Natural killer cell (primary cell): ENCODE results near the gene CHIC1. TPM values are rescaled to one million over a fixed set of nuclear protein-coding genes. Genes with fewer than 3 reads are reported as not detected.
"Not testable (repeated sequence)": the region's sequence is repeated elsewhere in the genome, so short reads cannot be mapped to it uniquely, and the experiment has no call there.

Experiments used
- ATAC-seq, 3 donors: fragments of 150-1000 bp in 2 of 3; fragments of 200-7000 bp in 1 of 3; cut with Tn5 transposase; 1 replicate in 1 of 3; 2 replicates in 2 of 3; pipeline ENCODE4 v1.10.0; 2021; ENCODE audit warnings: mild to moderate bottlenecking in 2 of 3, moderate library complexity in 2 of 3
- DNase-seq, 2 donors: peaks; one replicate each; pipeline versions ENCODE4 v3.0.0 to v3.0.0-alpha.2; 2013 to 2021; ENCODE audit warnings: mixed read lengths in 1 of 2
- H3K27ac ChIP-seq: one replicate; pipeline ENCODE4 v1.5.1; 2013; ENCODE audit warnings: mild to moderate bottlenecking, low read length
- H3K27me3 ChIP-seq: one replicate; pipeline ENCODE4 v1.6.1; 2013; ENCODE audit warnings: low read length; ENCODE audit not compliant: control insufficient read depth, insufficient read depth
- H3K36me3 ChIP-seq: one replicate; pipeline ENCODE4 v1.6.1; 2013; ENCODE audit warnings: low read length; ENCODE audit not compliant: control insufficient read depth, insufficient read depth
- H3K4me1 ChIP-seq: one replicate; pipeline ENCODE4 v1.6.1; 2013; ENCODE audit warnings: low read length; ENCODE audit not compliant: control insufficient read depth, insufficient read depth
- H3K4me3 ChIP-seq: one replicate; pipeline ENCODE4 v1.5.1; 2013; ENCODE audit warnings: low read length
- H3K9me3 ChIP-seq: one replicate; pipeline ENCODE4 v1.6.1; 2013; ENCODE audit warnings: low read length; ENCODE audit not compliant: control insufficient read depth, insufficient read depth
- H3K27ac Mint-ChIP-seq, 2 donors: one replicate each; pipeline ENCODE4 v1.8.0; 2022; ENCODE audit warnings: mild to moderate bottlenecking in 2 of 2, mixed read lengths in 2 of 2, moderate library complexity in 1 of 2
- H3K27me3 Mint-ChIP-seq, 2 donors: one replicate each; pipeline ENCODE4 v1.8.0; 2022; ENCODE audit warnings: low read depth in 2 of 2, mixed read lengths in 2 of 2
- H3K36me3 Mint-ChIP-seq: one replicate; pipeline ENCODE4 v1.8.0; 2022; ENCODE audit warnings: mixed read lengths
- H3K4me1 Mint-ChIP-seq, 2 donors: one replicate each; pipeline ENCODE4 v1.8.0; 2022; ENCODE audit warnings: mixed read lengths in 2 of 2
- H3K4me3 Mint-ChIP-seq: one replicate; pipeline ENCODE4 v1.8.0; 2022; ENCODE audit warnings: mild to moderate bottlenecking, moderate library complexity, mixed read lengths
- H3K9me3 Mint-ChIP-seq, 2 donors: one replicate each; pipeline ENCODE4 v1.8.0; 2022; ENCODE audit warnings: mixed read lengths in 2 of 2
- CTCF ChIP-seq: fragments of 200-600 bp; IDR thresholded peaks from one replicate; pipeline ENCODE4 v1.8.0; 2022; ENCODE audit warnings: antibody characterized with exemption
- WGBS: methylation state at CpG from one replicate; pipeline ENCODE4 v1.1.7; 2013; ENCODE audit warnings: missing lambda C conversion rate; ENCODE audit not compliant: insufficient coverage; 5-methylcytosine and 5-hydroxymethylcytosine counted together
- intact Hi-C: fragments of 100-400 bp; cut with micrococcal nuclease; formaldehyde crosslinking; loops from one replicate; pipeline ENCODE4 v1.14.2; 2022
- total RNA-seq, 4 donors: library from RNA; stranded (reverse); fragments of 120-200 nt in 1 of 4; gene quantifications; one replicate each; pipeline versions ENCODE4 v1.2.3 to v1.2.4, GENCODE V29; 2013 to 2022

Gene CHIC1
- 10 to 100 TPM; 11.3 to 15.6 (median 11.4) TPM for total RNA-seq
- 21.0 TPM for total RNA-seq (2013)

- WGBS: 0% methylated on average over 48 of the region's 51 CpGs
Observed at GRCh38 chrX:73562984-73563737, at the start of gene CHIC1. CHIC1 (plus strand) TSS chrX:73563197; CDS start chrX:73563285, 88 bp downstream.

GRCh38 chrX:73522823-73523222 is 40.2 kb upstream of the CHIC1 start:
- H3K9me3 ChIP-seq, H3K27me3 ChIP-seq, H3K27ac Mint-ChIP-seq, H3K4me1 ChIP-seq, H3K36me3 Mint-ChIP-seq, H3K27ac ChIP-seq, H3K4me3 Mint-ChIP-seq, H3K4me1 Mint-ChIP-seq, DNase-seq, ATAC-seq, H3K4me3 ChIP-seq, H3K9me3 Mint-ChIP-seq, H3K27me3 Mint-ChIP-seq, H3K36me3 ChIP-seq, intact Hi-C loops: not testable (repeated sequence)
- WGBS: 74% methylated on average over 2 of the region's 2 CpGs

More at GRCh38 chrX:73562984-73563737, at the start of gene CHIC1:
- Histone ChIP-seq H3K27me3 (no peaks in the 10 kb centered on the region), H3K4me1 (peaks cover 3% of the 10 kb centered on the region), H3K27ac (peak within 1 kb of the TSS; percentile 90), H3K9me3 (no peaks in the 10 kb centered on the region), H3K4me3 (peak within 1 kb of the TSS; percentile 75), H3K36me3 (no peaks in the 10 kb centered on the region)
- intact Hi-C loops: no loop called here
- H3K36me3 Mint-ChIP-seq: no peaks in the 10 kb centered on the region
- peak within 1 kb of the TSS; percentile 93 for H3K4me3 Mint-ChIP-seq
- peak; percentile 72 to 77 (median 76) for ATAC-seq
- peak; percentile 58 to 86 for DNase-seq
- H3K4me1 Mint-ChIP-seq: peaks cover 13 to 33% of the 10 kb centered on the region in 2 donors
- no peaks in the 10 kb centered on the region for H3K27me3 Mint-ChIP-seq
- peak within 1 kb of the TSS; percentile 86 to 98 for H3K27ac Mint-ChIP-seq
- TF ChIP-seq CTCF: no peak
- H3K9me3 Mint-ChIP-seq: no peaks in the 10 kb centered on the region

GRCh38 chrX:73524906-73525305 is 38.1 kb upstream of the CHIC1 start:
- no peak overlapping the region for H3K27ac Mint-ChIP-seq
- H3K4me1 ChIP-seq: no peaks in the 10 kb centered on the region
- no peak for TF ChIP-seq CTCF
- no peaks in the 10 kb centered on the region for H3K4me1 Mint-ChIP-seq
- intact Hi-C loops: no loop called here
- 94% methylated on average over 6 of the region's 8 CpGs for WGBS
- H3K36me3 ChIP-seq: no peaks in the 10 kb centered on the region
- H3K27me3 ChIP-seq: no peaks in the 10 kb centered on the region
- H3K4me3 ChIP-seq: no peak overlapping the region
- H3K9me3 ChIP-seq: peaks cover 4% of the 10 kb centered on the region
- H3K27me3 Mint-ChIP-seq: no peaks in the 10 kb centered on the region
- ATAC-seq (no peak), DNase-seq (no peak)
- no peak overlapping the region for H3K4me3 Mint-ChIP-seq
- no peak overlapping the region for H3K27ac ChIP-seq
- H3K36me3 Mint-ChIP-seq: no peaks in the 10 kb centered on the region
- H3K9me3 Mint-ChIP-seq: peaks cover 7 to 14% of the 10 kb centered on the region in 2 donors

- no peak for ATAC-seq
- TF ChIP-seq CTCF: no peak
- intact Hi-C loops: no loop called here
- peaks cover 4% of the 10 kb centered on the region for H3K9me3 ChIP-seq
- Mint-ChIP-seq H3K9me3 (peaks cover 14 to 22% of the 10 kb centered on the region in 2 donors), H3K27ac (no peak overlapping the region), H3K36me3 (peaks cover 9% of the 10 kb centered on the region), H3K27me3 (no peaks in the 10 kb centered on the region), H3K4me3 (no peak overlapping the region), H3K4me1 (no peaks in the 10 kb centered on the region)
- WGBS: 41% methylated on average over 13 of the region's 13 CpGs
- no peak overlapping the region for H3K27ac ChIP-seq
- no peaks in the 10 kb centered on the region for H3K36me3 ChIP-seq
- H3K27me3 ChIP-seq: no peaks in the 10 kb centered on the region
- no peaks in the 10 kb centered on the region for H3K4me1 ChIP-seq
- no peak overlapping the region for H3K4me3 ChIP-seq
- DNase-seq: no peak
Observed at GRCh38 chrX:73525928-73526690, 36.9 kb upstream of the CHIC1 start.

- H3K4me1 Mint-ChIP-seq, ATAC-seq, H3K27me3 ChIP-seq, intact Hi-C loops, H3K4me1 ChIP-seq, H3K27ac Mint-ChIP-seq, H3K27ac ChIP-seq, H3K4me3 ChIP-seq, H3K36me3 ChIP-seq, DNase-seq, H3K27me3 Mint-ChIP-seq, H3K4me3 Mint-ChIP-seq, H3K9me3 ChIP-seq: not testable (repeated sequence)
- H3K36me3 Mint-ChIP-seq: peaks cover 27% of the 10 kb centered on the region
- H3K9me3 Mint-ChIP-seq: peaks cover 26 to 37% of the 10 kb centered on the region in 2 donors
- 100% methylated on average over 3 of the region's 4 CpGs for WGBS
Observed at GRCh38 chrX:73531655-73532054, 31.3 kb upstream of the CHIC1 start.
